ENCODE results near the gene RAD17.
"Not testable (repeated sequence)": the region's sequence is repeated elsewhere in the genome, so short reads cannot be mapped to it uniquely, and the experiment has no call there.

RAD17 gene

DNA sequence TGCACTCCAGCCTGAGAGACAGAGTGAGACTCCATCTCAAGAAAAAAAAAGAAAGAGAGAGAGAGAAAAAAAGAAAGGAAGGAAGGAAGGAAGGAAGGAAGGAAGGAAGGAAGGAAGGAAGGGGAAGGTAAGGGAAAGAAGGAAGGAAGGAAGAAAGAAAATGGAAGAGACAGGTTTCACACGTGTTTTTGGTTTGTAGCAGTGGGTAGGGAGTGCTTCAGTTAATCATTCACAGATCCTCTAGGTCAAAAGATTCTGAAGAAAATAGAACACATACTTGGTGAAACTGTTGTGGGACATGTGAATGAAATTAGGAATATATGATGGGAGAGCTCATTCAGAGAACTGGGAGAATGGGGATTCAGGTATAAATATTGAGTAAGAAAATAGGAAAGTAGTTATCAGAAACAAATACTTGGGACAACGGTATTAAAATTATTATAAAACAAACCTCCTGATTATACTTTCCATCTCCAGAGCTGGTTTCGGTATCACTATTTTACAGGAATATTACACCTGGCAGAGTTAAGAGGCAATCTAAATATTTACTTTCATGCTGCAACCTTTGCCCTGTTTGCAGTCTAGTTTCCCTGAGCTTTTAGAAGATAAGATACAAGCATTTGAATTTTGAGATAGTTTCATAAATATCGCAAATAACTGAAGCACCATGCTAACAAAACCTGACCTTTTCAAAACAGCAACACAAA, 82.5 kb downstream of the RAD17 start:
- TF ChIP-seq CTCF (IDR thresholded peaks at IDR 0.05; ENCODE audit: insufficient read depth, low read depth, low read length, missing control alignments), result no peak
- H3K4me3 ChIP-seq (ENCODE audit: low read depth, low read length), result no peak overlapping the region
- no peak for DNase-seq (ENCODE audit: low read depth)

GRCh38 chr5:69453487-69453886, 83.9 kb downstream of the RAD17 start:
- not testable (repeated sequence) for DNase-seq (ENCODE audit: low read depth); H3K4me3 ChIP-seq (ENCODE audit: low read depth, low read length)

DNA sequence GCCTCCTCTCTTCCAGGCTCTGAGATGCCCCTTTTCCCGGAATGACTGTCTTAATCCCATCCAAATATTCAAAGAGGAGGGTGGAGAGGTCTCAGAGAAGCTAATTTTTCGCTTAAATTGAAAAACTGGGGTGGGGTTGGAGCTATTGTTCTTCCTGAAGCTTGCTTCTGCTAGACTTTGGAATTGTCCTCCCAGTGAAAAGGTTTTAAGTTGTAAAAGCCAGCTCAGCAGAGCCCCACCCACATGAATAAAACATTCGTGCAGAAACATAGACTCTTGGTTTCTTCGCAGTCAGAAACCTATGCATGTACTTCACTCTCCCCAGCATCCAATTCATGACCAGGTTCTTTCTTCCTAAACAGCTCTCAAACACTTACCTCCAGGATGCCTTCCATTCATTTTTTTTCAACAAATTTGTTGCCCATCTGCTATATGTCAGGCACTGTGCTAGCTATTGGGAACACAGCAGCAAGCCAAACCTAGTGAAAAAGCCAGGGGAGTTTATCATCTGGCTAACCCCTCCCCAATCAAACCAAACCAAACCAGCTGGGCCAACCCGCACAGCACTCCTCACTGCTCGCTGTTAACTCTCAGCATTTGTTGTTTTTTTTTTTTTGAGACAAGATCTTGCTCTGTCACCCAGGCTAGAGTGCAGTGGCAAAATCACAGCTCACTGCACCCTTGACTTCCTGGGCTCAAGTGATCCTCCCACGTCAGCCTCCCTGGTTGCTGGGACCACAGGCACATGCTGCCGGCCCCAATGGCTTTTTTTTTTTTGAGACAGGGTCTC, 85.0 kb downstream of the RAD17 start:
- DNase-seq (ENCODE audit: low read depth), result no peak
- no peak for TF ChIP-seq CTCF (IDR thresholded peaks at IDR 0.05; ENCODE audit: insufficient read depth, low read depth, low read length, missing control alignments)
- H3K4me3 ChIP-seq (ENCODE audit: low read depth, low read length), result no peak overlapping the region

GRCh38 chr5:69455428-69455988, 85.9 kb downstream of the RAD17 start:
- H3K4me3 ChIP-seq (ENCODE audit: low read depth, low read length); DNase-seq (ENCODE audit: low read depth): not testable (repeated sequence)

DNA sequence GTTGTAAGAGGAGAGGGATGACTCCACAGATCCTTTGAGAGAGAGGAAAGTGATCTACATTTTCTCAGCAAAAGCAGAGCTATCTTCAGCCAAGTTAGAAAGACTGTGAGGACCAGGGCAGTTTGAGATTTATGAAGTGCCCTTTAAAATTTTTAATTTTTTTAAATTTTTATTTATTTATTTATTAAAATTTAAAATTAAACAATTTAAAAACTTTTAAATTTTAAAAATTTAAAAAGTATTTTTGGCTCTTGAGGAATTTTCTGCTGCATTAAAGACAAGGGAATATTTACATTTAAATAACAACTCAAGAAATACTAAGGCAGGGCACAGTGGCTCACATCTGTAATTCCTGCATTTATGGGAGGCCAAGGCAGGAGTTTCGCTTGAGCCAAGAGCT, 92.6 kb downstream of the RAD17 start:
- no peak for TF ChIP-seq CTCF (IDR thresholded peaks at IDR 0.05; ENCODE audit: insufficient read depth, low read depth, low read length, missing control alignments)
- no peak overlapping the region for H3K4me3 ChIP-seq (ENCODE audit: low read depth, low read length)
- no peak for DNase-seq (ENCODE audit: low read depth)

Data from GM12865 (cell line).